Immature natural killer cell (primary cell): ENCODE data around the gene SBNO2. TPM values are rescaled to one million over a fixed set of nuclear protein-coding genes. Genes with fewer than 3 reads are reported as not detected.

ENCODE experiments used
- DNase-seq, 3 donors: peaks; one replicate each; pipeline ENCODE4 v3.0.0; 2022; ENCODE audit warnings: mixed read lengths in 1 of 3
- H3K27ac Mint-ChIP-seq, 6 donors: one replicate each; pipeline ENCODE4 v1.8.0; 2020; ENCODE audit warnings: mixed read lengths in 6 of 6, mild to moderate bottlenecking in 5 of 6, inconsistent platforms in 4 of 6, moderate library complexity in 3 of 6
- H3K27me3 Mint-ChIP-seq, 3 donors: one replicate each; pipeline ENCODE4 v1.8.0; 2020 to 2021; ENCODE audit warnings: low read depth in 3 of 3, mild to moderate bottlenecking in 3 of 3, mixed read lengths in 3 of 3, moderate library complexity in 3 of 3, inconsistent platforms in 1 of 3
- H3K36me3 Mint-ChIP-seq, 3 donors: one replicate each; pipeline ENCODE4 v1.8.0; 2020; ENCODE audit warnings: mixed read lengths in 3 of 3, inconsistent platforms in 2 of 3, mild to moderate bottlenecking in 2 of 3
- H3K4me1 Mint-ChIP-seq, 2 donors: one replicate each; pipeline ENCODE4 v1.8.0; 2020; ENCODE audit warnings: inconsistent platforms in 2 of 2, mild to moderate bottlenecking in 2 of 2, mixed read lengths in 2 of 2, moderate library complexity in 1 of 2
- H3K4me3 Mint-ChIP-seq, 5 donors: one replicate each; pipeline ENCODE4 v1.8.0; 2020; ENCODE audit warnings: mild to moderate bottlenecking in 5 of 5, mixed read lengths in 5 of 5, inconsistent platforms in 3 of 5, moderate library complexity in 3 of 5
- H3K9me3 Mint-ChIP-seq, 6 donors: one replicate each; pipeline ENCODE4 v1.8.0; 2020; ENCODE audit warnings: mild to moderate bottlenecking in 6 of 6, mixed read lengths in 6 of 6, inconsistent platforms in 4 of 6, moderate library complexity in 3 of 6
- polyA plus RNA-seq, 3 donors: library from polyadenylated mRNA; unstranded; fragments of 300-500 nt; fragmentation: Illumina TruSeq; gene quantifications; one replicate each; pipeline ENCODE4 v1.2.3, GENCODE V29; 2021

SBNO2 gene
- polyA plus RNA-seq, 3 donors from 2014 or later, result 0.27 to 3.4 (median 0.89) TPM

- Mint-ChIP-seq H3K4me3 (no peak overlapping the region), H3K27ac (no peak overlapping the region), H3K27me3 (peaks cover 0 to 11% (median under 1%) of the 10 kb centered on the region in 3 donors)
These were observed 46.9 kb downstream of the SBNO2 start for GRCh38 chr19:1126984-1127760.

GRCh38 chr19:1125601-1126467 is 48.2 kb downstream of the SBNO2 start:
- H3K27ac Mint-ChIP-seq, result no peak overlapping the region
- peaks cover 0 to 5% (median 4%) of the 10 kb centered on the region in 3 donors for H3K36me3 Mint-ChIP-seq
- peaks cover 11 to 15% of the 10 kb centered on the region in 2 donors for H3K4me1 Mint-ChIP-seq
- H3K27me3 Mint-ChIP-seq, result peaks cover 0 to 10% (median 0%) of the 10 kb centered on the region in 3 donors
- H3K9me3 Mint-ChIP-seq, result no peaks in the 10 kb centered on the region
- DNase-seq, result no peak
- no peak overlapping the region for H3K4me3 Mint-ChIP-seq

More at GRCh38 chr19:1126984-1127760, 46.9 kb downstream of the SBNO2 start:
- Mint-ChIP-seq H3K4me1 (peaks cover 12 to 23% of the 10 kb centered on the region in 2 donors), H3K9me3 (no peaks in the 10 kb centered on the region), H3K36me3 (peaks cover 0 to 4% (median 0%) of the 10 kb centered on the region in 3 donors)
- DNase-seq, result no peak

- H3K36me3 Mint-ChIP-seq, result peaks cover 0 to 5% (median 4%) of the 10 kb centered on the region in 3 donors
- no peak overlapping the region for H3K4me3 Mint-ChIP-seq
- no peaks in the 10 kb centered on the region for H3K9me3 Mint-ChIP-seq
- peaks cover 0 to 3% (median 0%) of the 10 kb centered on the region in 3 donors for H3K27me3 Mint-ChIP-seq
- H3K4me1 Mint-ChIP-seq, result peaks cover 0 to 1% of the 10 kb centered on the region in 2 donors
- no peak for DNase-seq
- H3K27ac Mint-ChIP-seq, result no peak overlapping the region
These were observed 50.0 kb downstream of the SBNO2 start for GRCh38 chr19:1123885-1124677.

- Mint-ChIP-seq H3K36me3 (peaks cover 0 to 8% (median 4%) of the 10 kb centered on the region in 3 donors), H3K4me1 (no peaks in the 10 kb centered on the region), H3K9me3 (no peaks in the 10 kb centered on the region), H3K27ac (no peak overlapping the region), H3K27me3 (peaks cover 0 to 5% (median 0%) of the 10 kb centered on the region in 3 donors), H3K4me3 (no peak overlapping the region)
- no peak for DNase-seq
These were observed 50.7 kb downstream of the SBNO2 start for GRCh38 chr19:1123381-1123780.

GRCh38 chr19:1122972-1123363 is 51.1 kb downstream of the SBNO2 start:
- Mint-ChIP-seq H3K27ac (no peak overlapping the region), H3K36me3 (peaks cover 0 to 10% (median 4%) of the 10 kb centered on the region in 3 donors), H3K4me1 (no peaks in the 10 kb centered on the region), H3K4me3 (no peak overlapping the region), H3K9me3 (no peaks in the 10 kb centered on the region), H3K27me3 (peaks cover 0 to 5% (median 3%) of the 10 kb centered on the region in 3 donors)
- DNase-seq, result no peak

- no peak overlapping the region for H3K4me3 Mint-ChIP-seq
- no peaks in the 10 kb centered on the region for H3K9me3 Mint-ChIP-seq
- H3K4me1 Mint-ChIP-seq, result no peaks in the 10 kb centered on the region
- peaks cover 0 to 5% (median 4%) of the 10 kb centered on the region in 3 donors for H3K27me3 Mint-ChIP-seq
- no peak overlapping the region for H3K27ac Mint-ChIP-seq
- H3K36me3 Mint-ChIP-seq, result peaks cover 0 to 10% (median 4%) of the 10 kb centered on the region in 3 donors
- no peak for DNase-seq
These were observed 51.8 kb downstream of the SBNO2 start for GRCh38 chr19:1122021-1122971.

- Mint-ChIP-seq H3K9me3 (no peaks in the 10 kb centered on the region), H3K27ac (peak overlapping the region in 1 of 6 donors; percentile 28), H3K4me1 (no peaks in the 10 kb centered on the region), H3K36me3 (peaks cover 0 to 10% (median 4%) of the 10 kb centered on the region in 3 donors), H3K27me3 (peaks cover 0 to 5% (median 4%) of the 10 kb centered on the region in 3 donors), H3K4me3 (no peak overlapping the region)
- DNase-seq, result no peak
These were observed 52.7 kb downstream of the SBNO2 start for GRCh38 chr19:1121395-1121794.

- no peak for DNase-seq
- Mint-ChIP-seq H3K4me3 (no peak overlapping the region), H3K27ac (no peak overlapping the region), H3K27me3 (peaks cover 0 to 5% (median 4%) of the 10 kb centered on the region in 3 donors), H3K9me3 (no peaks in the 10 kb centered on the region), H3K4me1 (no peaks in the 10 kb centered on the region), H3K36me3 (peaks cover 0 to 10% (median 0%) of the 10 kb centered on the region in 3 donors)
These were observed 54.4 kb downstream of the SBNO2 start for GRCh38 chr19:1119475-1120217.

- H3K9me3 Mint-ChIP-seq, result no peaks in the 10 kb centered on the region
- peaks cover 0 to 4% (median 3%) of the 10 kb centered on the region in 3 donors for H3K27me3 Mint-ChIP-seq
- H3K4me3 Mint-ChIP-seq, result no peak overlapping the region
- H3K4me1 Mint-ChIP-seq, result no peaks in the 10 kb centered on the region
- H3K27ac Mint-ChIP-seq, result no peak overlapping the region
- no peak for DNase-seq
- peaks cover 0 to 10% (median 0%) of the 10 kb centered on the region in 3 donors for H3K36me3 Mint-ChIP-seq
These were observed 55.1 kb downstream of the SBNO2 start for GRCh38 chr19:1118999-1119398.

- Mint-ChIP-seq H3K4me1 (no peaks in the 10 kb centered on the region), H3K27ac (no peak overlapping the region), H3K36me3 (peaks cover 0 to 10% (median 0%) of the 10 kb centered on the region in 3 donors), H3K27me3 (peaks cover 0 to 5% (median 3%) of the 10 kb centered on the region in 3 donors), H3K9me3 (no peaks in the 10 kb centered on the region), H3K4me3 (no peak overlapping the region)
- no peak for DNase-seq
These were observed 56.4 kb downstream of the SBNO2 start for GRCh38 chr19:1117654-1118053.

- no peak for DNase-seq
- no peak overlapping the region for H3K27ac Mint-ChIP-seq
- no peaks in the 10 kb centered on the region for H3K4me1 Mint-ChIP-seq
- H3K9me3 Mint-ChIP-seq, result no peaks in the 10 kb centered on the region
- H3K27me3 Mint-ChIP-seq, result peaks cover 0 to 5% (median 3%) of the 10 kb centered on the region in 3 donors
- peaks cover 0 to 10% (median 0%) of the 10 kb centered on the region in 3 donors for H3K36me3 Mint-ChIP-seq
- no peak overlapping the region for H3K4me3 Mint-ChIP-seq
These were observed 57.1 kb downstream of the SBNO2 start for GRCh38 chr19:1116726-1117581.
